ENCODE data around the gene MRPL38. TPM values are rescaled to one million over a fixed set of nuclear protein-coding genes. Genes with fewer than 3 reads are reported as not detected.

The MRPL38 gene
- 124 TPM for total RNA-seq
- long read RNA-seq, transcript MRPL38-201 (9 exons, 1,888 nt), result major isoform, 230 of 255 reads
- long read RNA-seq, partial matches to known transcripts, result 9 of 255 reads
- long read RNA-seq, other reads (novel, unspliced or antisense), result 14 of 255 reads

GRCh38 chr17:75904749-75905521 is at the start of gene MRPL38:
Gene MRPL38, minus strand, starts transcription at chr17:75904884. Its CDS starts 9 bp downstream, at chr17:75904875.
- intact Hi-C loops (cut with micrococcal nuclease), result loop anchor here (10.0 kb wide), 1 partner anchor 100 kb away; the partner anchor contains the start of gene CDK3
- DNase-seq (peak; percentile 96), ATAC-seq (peak; percentile 91)

GRCh38 chr17:75950855-75951554 is 46.3 kb upstream of the MRPL38 start:
- ATAC-seq (no peak), DNase-seq (no peak)
- intact Hi-C loops (cut with micrococcal nuclease), result no loop called here

GRCh38 chr17:75950421-75950820 is 45.7 kb upstream of the MRPL38 start:
- DNase-seq (no peak), ATAC-seq (no peak)
- intact Hi-C loops (cut with micrococcal nuclease), result no loop called here

- DNase-seq, result no peak
- ATAC-seq, result no peak
- intact Hi-C loops (cut with micrococcal nuclease), result no loop called here
These were observed 40.5 kb upstream of the MRPL38 start for GRCh38 chr17:75945211-75945610.

GRCh38 chr17:75943491-75943890 is 38.8 kb upstream of the MRPL38 start:
- DNase-seq, result no peak
- ATAC-seq, result no peak
- intact Hi-C loops (cut with micrococcal nuclease), result no loop called here

- ATAC-seq (no peak), DNase-seq (no peak)
- intact Hi-C loops (cut with micrococcal nuclease), result no loop called here
These were observed 37.8 kb upstream of the MRPL38 start for GRCh38 chr17:75942473-75942872.

- ATAC-seq, result peak; percentile 3
- intact Hi-C loops (cut with micrococcal nuclease), result no loop called here
These were observed 36.7 kb upstream of the MRPL38 start for GRCh38 chr17:75941442-75941819.

GRCh38 chr17:75940727-75941441 is 36.2 kb upstream of the MRPL38 start, which contains the start of gene FBF1:
Gene FBF1, minus strand, starts transcription at chr17:75941042. Its CDS starts 2,893 bp downstream, at chr17:75938149.
- DNase-seq (peak; percentile 96), ATAC-seq (peak; percentile 99)
- intact Hi-C loops (cut with micrococcal nuclease), result no loop called here

More at GRCh38 chr17:75941442-75941819, 36.7 kb upstream of the MRPL38 start:
- DNase-seq, result peak; percentile 33

GRCh38 chr17:75937652-75938051 is 33.0 kb upstream of the MRPL38 start:
- ATAC-seq (no peak), DNase-seq (no peak)
- intact Hi-C loops (cut with micrococcal nuclease), result no loop called here

GRCh38 chr17:75933808-75934207 is 29.1 kb upstream of the MRPL38 start:
- ATAC-seq, result no peak
- intact Hi-C loops (cut with micrococcal nuclease), result no loop called here

GRCh38 chr17:75932852-75933251 is 28.2 kb upstream of the MRPL38 start:
- no peak for DNase-seq
- intact Hi-C loops (cut with micrococcal nuclease), result no loop called here
- ATAC-seq, result no peak

More at GRCh38 chr17:75933808-75934207, 29.1 kb upstream of the MRPL38 start:
- no peak for DNase-seq

- DNase-seq (no peak), ATAC-seq (no peak)
- intact Hi-C loops (cut with micrococcal nuclease), result no loop called here
These were observed 26.4 kb upstream of the MRPL38 start for GRCh38 chr17:75931062-75931461.

GRCh38 chr17:75927286-75927922 is 22.7 kb upstream of the MRPL38 start:
- intact Hi-C loops (cut with micrococcal nuclease), result no loop called here
- ATAC-seq (peak; percentile 46), DNase-seq (no peak)

GRCh38 chr17:75926456-75926855 is 21.8 kb upstream of the MRPL38 start:
- intact Hi-C loops (cut with micrococcal nuclease), result no loop called here
- no peak for ATAC-seq
- no peak for DNase-seq

GRCh38 chr17:75925912-75926311 is 21.2 kb upstream of the MRPL38 start:
- ATAC-seq, result no peak
- intact Hi-C loops (cut with micrococcal nuclease), result no loop called here
- no peak for DNase-seq

GRCh38 chr17:75925103-75925502 is 20.4 kb upstream of the MRPL38 start:
- intact Hi-C loops (cut with micrococcal nuclease), result no loop called here
- no peak for ATAC-seq
- DNase-seq, result no peak

- ATAC-seq, result no peak
- no peak for DNase-seq
- intact Hi-C loops (cut with micrococcal nuclease), result no loop called here
These were observed 18.5 kb upstream of the MRPL38 start for GRCh38 chr17:75922963-75923874.

Data from left ventricle myocardium superior (tissue), 1 donor.